WTC11 (cell line): ENCODE measurements around the gene IPO9. TPM values are rescaled to one million over a fixed set of nuclear protein-coding genes. Genes with fewer than 3 reads are reported as not detected.
A peak's percentile ranks its signal among the peaks of the same experiment; 100 is the strongest.

Experiments used
- ATAC-seq: fragments of 200-7000 bp; cut with Tn5 transposase; 2 replicates; pipeline ENCODE4 v1.10.0; 2021; ENCODE audit warnings: mild to moderate bottlenecking, moderate library complexity
- Bru-seq: library from RNA; stranded (reverse); fragments of 400-500 nt; gene quantifications from one replicate; lab custom pipeline; 2021; lab: Mats Ljungman, UMichigan
- CTCF ChIA-PET: fragments of 300-600 bp; sonication (Branson Sonifier 250); formaldehyde crosslinking; loops from one replicate; lab custom pipeline; 2021; ENCODE audit warnings: antibody characterized with exemption; lab: Charles Lee
- POLR2A ChIA-PET: fragments of 350-600 bp; sonication (Branson Sonifier 250); formaldehyde crosslinking; loops from one replicate; lab custom pipeline; 2021; ENCODE audit warnings: antibody characterized with exemption; lab: Charles Lee
- DNase-seq: peaks from one replicate; pipeline ENCODE4 v3.0.0; 2021; ENCODE audit warnings: low spot score
- H3K27ac Mint-ChIP-seq: 2 replicates; pipeline ENCODE4 v1.8.0; 2021; ENCODE audit warnings: mixed read lengths
- H3K27me3 Mint-ChIP-seq: 2 replicates; pipeline ENCODE4 v1.8.0; 2021; ENCODE audit warnings: low read depth, mild to moderate bottlenecking, moderate library complexity, mixed read lengths
- H3K36me3 Mint-ChIP-seq: 2 replicates; pipeline ENCODE4 v1.8.0; 2021; ENCODE audit warnings: mixed read lengths
- H3K4me1 Mint-ChIP-seq: 2 replicates; pipeline ENCODE4 v1.8.0; 2022; ENCODE audit warnings: mixed read lengths
- H3K4me3 Mint-ChIP-seq: 2 replicates; pipeline ENCODE4 v1.8.0; 2021; ENCODE audit warnings: mild to moderate bottlenecking, moderate library complexity, mixed read lengths
- H3K9me3 Mint-ChIP-seq: 2 replicates; pipeline ENCODE4 v1.8.0; 2021; ENCODE audit warnings: mixed read lengths
- CREM ChIP-seq: sonication (generic); formaldehyde crosslinking; IDR thresholded peaks from 2 replicates; pipeline ENCODE4 v1.8.1; 2022; ENCODE audit warnings: mild to moderate bottlenecking, missing genetic modification reagents, moderate library complexity
- FOXP1 ChIP-seq: sonication (generic); formaldehyde crosslinking; IDR thresholded peaks from 2 replicates; pipeline ENCODE4 v1.8.0; 2022; ENCODE audit warnings: missing genetic modification reagents, mild to moderate bottlenecking, moderate library complexity, borderline replicate concordance
- NFYB ChIP-seq: sonication (generic); formaldehyde crosslinking; conservative IDR thresholded peaks from 2 replicates; pipeline ENCODE4 v1.8.0; 2022; ENCODE audit warnings: low read depth, missing genetic modification reagents
- NR3C1 ChIP-seq: sonication (generic); formaldehyde crosslinking; conservative IDR thresholded peaks from 2 replicates; pipeline ENCODE4 v1.8.1; 2023; ENCODE audit warnings: low read depth, mild to moderate bottlenecking, missing genetic modification reagents
- PRRX2 ChIP-seq: fragments of 250-450 bp; sonication (Bioruptor Pico); IDR thresholded peaks from 2 replicates; pipeline ENCODE4 v1.8.0; 2021; ENCODE audit warnings: mild to moderate bottlenecking
- RELA ChIP-seq: sonication (generic); formaldehyde crosslinking; IDR thresholded peaks from 2 replicates; pipeline ENCODE4 v1.8.1; 2022; ENCODE audit warnings: missing genetic modification reagents, mild to moderate bottlenecking, borderline replicate concordance
- SMAD4 ChIP-seq: sonication (generic); formaldehyde crosslinking; IDR thresholded peaks from 2 replicates; pipeline ENCODE4 v1.8.0; 2022; ENCODE audit warnings: mild to moderate bottlenecking, missing genetic modification reagents
- SP1 ChIP-seq: sonication (generic); formaldehyde crosslinking; conservative IDR thresholded peaks from 2 replicates; pipeline ENCODE4 v1.8.1; 2022; ENCODE audit warnings: missing genetic modification reagents
- TCF7 ChIP-seq: sonication (generic); formaldehyde crosslinking; IDR thresholded peaks from 2 replicates; pipeline ENCODE4 v1.8.0; 2022; ENCODE audit warnings: mild to moderate bottlenecking, low read depth, missing genetic modification reagents, moderate library complexity
- ZNF219 ChIP-seq: sonication (generic); formaldehyde crosslinking; IDR thresholded peaks from 2 replicates; pipeline ENCODE4 v1.8.0; 2023; ENCODE audit warnings: missing genetic modification reagents, mild to moderate bottlenecking, borderline replicate concordance
- ZNF232 ChIP-seq: sonication (generic); formaldehyde crosslinking; IDR thresholded peaks from 2 replicates; pipeline ENCODE4 v1.8.0; 2022; ENCODE audit warnings: mild to moderate bottlenecking, missing genetic modification reagents
- ZNF416 ChIP-seq: fragments of 250-450 bp; sonication (Bioruptor Pico); IDR thresholded peaks from 2 replicates; pipeline ENCODE4 v1.9.0; 2021; ENCODE audit warnings: mild to moderate bottlenecking, inconsistent platforms
- ZNF671 ChIP-seq: fragments of 250-450 bp; sonication (Bioruptor Pico); IDR thresholded peaks from 2 replicates; pipeline ENCODE4 v1.8.0; 2021; ENCODE audit warnings: mild to moderate bottlenecking
- long read RNA-seq, 3 experiments: library from RNA in 1 of 3; library from capped mRNA in 1 of 3; library from polyadenylated mRNA in 1 of 3; unstranded in 2 of 3; stranded (forward) in 1 of 3; transcript quantifications; one replicate each; pipeline ENCODE4 v2.0.0, GENCODE V29; 2021
- total RNA-seq: library from RNA; stranded (reverse); gene quantifications from 3 replicates; pipeline ENCODE4 v1.2.3, GENCODE V29; 2021
- TF ChIP-seq, protein P1 (sequence below): sonication (generic); formaldehyde crosslinking; IDR thresholded peaks from 2 replicates; pipeline ENCODE4 v1.8.1; 2022; ENCODE audit warnings: mild to moderate bottlenecking, missing genetic modification reagents, moderate library complexity, borderline replicate concordance
- TF ChIP-seq, protein P2 (sequence below): sonication (generic); formaldehyde crosslinking; IDR thresholded peaks from 2 replicates; pipeline ENCODE4 v1.8.0; 2022; ENCODE audit warnings: mild to moderate bottlenecking, missing genetic modification reagents
- TF ChIP-seq, protein P3 (sequence below): fragments of 250-450 bp; sonication (Bioruptor Pico); conservative IDR thresholded peaks from 2 replicates; pipeline ENCODE4 v1.9.0; 2021; ENCODE audit warnings: mild to moderate bottlenecking
- TF ChIP-seq, protein P4 (sequence below): sonication (generic); formaldehyde crosslinking; IDR thresholded peaks from 2 replicates; pipeline ENCODE4 v1.8.1; 2023; ENCODE audit warnings: mild to moderate bottlenecking, missing genetic modification reagents
- TF ChIP-seq, protein P5 (sequence below): sonication (generic); formaldehyde crosslinking; IDR thresholded peaks from 2 replicates; pipeline ENCODE4 v1.8.0; 2022; ENCODE audit warnings: mild to moderate bottlenecking, missing genetic modification reagents
- TF ChIP-seq, protein P6 (sequence below): sonication (generic); formaldehyde crosslinking; IDR thresholded peaks from 2 replicates; pipeline ENCODE4 v1.8.0; 2023; ENCODE audit warnings: missing genetic modification reagents, mild to moderate bottlenecking, borderline replicate concordance
- TF ChIP-seq, protein P7 (sequence below): sonication (generic); formaldehyde crosslinking; IDR thresholded peaks from 2 replicates; pipeline ENCODE4 v1.8.1; 2022; ENCODE audit warnings: missing genetic modification reagents, borderline replicate concordance

IPO9 gene
- total RNA-seq (94.1 to 98.6 TPM (median 97.2 TPM) in 3 replicates), Bru-seq, nascent RNA (percentile 92 among the genes with signal in this experiment)
- long read RNA-seq, experiment 1, full-length matches to known transcripts: 616 of 801 reads
- long read RNA-seq, experiment 1, partial matches to known transcripts: 60 of 801 reads
- long read RNA-seq, experiment 1, other reads (novel, unspliced or antisense): 125 of 801 reads
- long read RNA-seq, experiment 2, full-length matches to known transcripts: 28 of 124 reads
- long read RNA-seq, experiment 2, partial matches to known transcripts: 61 of 124 reads
- long read RNA-seq, experiment 2, other reads (novel, unspliced or antisense): 35 of 124 reads
- long read RNA-seq, experiment 3, full-length matches to known transcripts: 10 of 30 reads
- long read RNA-seq, experiment 3, partial matches to known transcripts: 9 of 30 reads
- long read RNA-seq, experiment 3, other reads (novel, unspliced or antisense): 11 of 30 reads

DNA sequence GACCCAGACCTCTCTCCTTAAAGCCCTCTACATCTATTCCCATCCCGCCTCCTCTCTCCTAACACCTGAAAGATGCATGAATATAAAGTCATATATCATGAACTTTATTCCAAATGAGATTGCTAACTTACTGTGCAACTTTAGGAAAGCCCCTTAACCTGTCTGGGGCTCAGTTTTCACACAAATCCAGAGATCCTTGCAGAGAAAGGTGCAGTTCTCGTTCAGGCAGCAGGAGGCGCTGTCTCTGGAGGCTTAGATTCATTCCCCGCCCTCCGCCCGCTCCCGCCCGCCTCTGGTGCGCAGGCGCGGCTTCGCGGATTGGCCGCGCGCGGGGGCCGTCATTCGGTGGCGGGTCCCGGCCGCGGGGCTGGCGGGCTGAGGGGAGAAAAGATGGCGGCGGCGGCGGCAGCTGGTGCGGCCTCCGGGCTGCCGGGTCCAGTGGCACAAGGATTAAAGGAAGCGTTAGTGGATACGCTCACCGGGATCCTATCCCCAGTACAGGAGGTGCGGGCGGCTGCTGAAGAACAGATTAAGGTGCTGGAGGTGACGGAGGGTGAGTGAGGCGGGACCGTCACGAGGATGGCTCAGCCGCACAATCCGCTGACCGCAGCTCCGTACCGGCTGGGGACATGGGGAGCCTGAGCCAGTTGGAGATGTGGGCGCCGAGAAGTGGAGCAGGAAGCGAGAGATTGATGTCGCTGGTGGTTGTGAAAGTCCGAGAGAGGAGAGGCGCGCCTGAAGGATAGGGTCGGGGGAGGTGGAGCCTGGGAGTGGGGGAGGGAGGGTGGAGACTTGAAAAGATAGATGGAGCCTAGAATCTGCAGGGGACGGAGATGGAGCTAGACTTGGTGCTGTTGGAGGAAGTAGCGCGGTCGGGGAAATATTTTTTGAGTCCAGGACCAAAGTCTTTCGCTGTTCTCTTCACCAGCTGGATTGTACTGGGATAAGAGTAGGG, at the start of gene IPO9:
IPO9 (plus strand) TSS at position 338 of the 955 bp plus-strand sequence; CDS start at position 391, 53 bp downstream.
- ChIA-PET POLR2A (no interaction called here), CTCF (interaction anchor here (0.6 to 2.4 kb wide), 33 partner anchors 10 to 1022 kb away, joined by 3 to 29 read pairs (median 4); no protein-coding TSS in a partner anchor)
- ATAC-seq (peak; percentile 90), DNase-seq (peak; percentile 97)
- Mint-ChIP-seq H3K36me3 (0 out of 2 replicates have a peak, but pooled peaks cover 5% of the 10 kb centered on the region), H3K27ac (peak within 1 kb of the TSS; percentile 93), H3K9me3 (no peaks in the 10 kb centered on the region), H3K27me3 (no peaks in the 10 kb centered on the region), H3K4me3 (peak within 1 kb of the TSS; percentile 98), H3K4me1 (peaks cover 50% of the 10 kb centered on the region)
- peak; percentile 46; the same call in 1 of the 2 replicates for TF ChIP-seq CREM (CRISPR knock-in tag)
- peak; percentile 59 for TF ChIP-seq NFYB (CRISPR knock-in tag)
- no peak for TF ChIP-seq ZNF219
- TF ChIP-seq RELA (CRISPR knock-in tag): 0 out of 2 replicates have a peak, but pooled peaks have one; percentile 40
- TF ChIP-seq FOXP1 (CRISPR knock-in tag): peak; percentile 70
- TF ChIP-seq, protein P1, sequence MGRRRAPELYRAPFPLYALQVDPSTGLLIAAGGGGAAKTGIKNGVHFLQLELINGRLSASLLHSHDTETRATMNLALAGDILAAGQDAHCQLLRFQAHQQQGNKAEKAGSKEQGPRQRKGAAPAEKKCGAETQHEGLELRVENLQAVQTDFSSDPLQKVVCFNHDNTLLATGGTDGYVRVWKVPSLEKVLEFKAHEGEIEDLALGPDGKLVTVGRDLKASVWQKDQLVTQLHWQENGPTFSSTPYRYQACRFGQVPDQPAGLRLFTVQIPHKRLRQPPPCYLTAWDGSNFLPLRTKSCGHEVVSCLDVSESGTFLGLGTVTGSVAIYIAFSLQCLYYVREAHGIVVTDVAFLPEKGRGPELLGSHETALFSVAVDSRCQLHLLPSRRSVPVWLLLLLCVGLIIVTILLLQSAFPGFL (CRISPR knock-in tag): no peak
- TF ChIP-seq PRRX2 (CRISPR knock-in tag): 0 out of 2 replicates have a peak, but pooled peaks have one; percentile 46
- TF ChIP-seq ZNF416 (CRISPR knock-in tag): peak; percentile 61; the same call in 1 of the 2 replicates
- TF ChIP-seq, protein P2, sequence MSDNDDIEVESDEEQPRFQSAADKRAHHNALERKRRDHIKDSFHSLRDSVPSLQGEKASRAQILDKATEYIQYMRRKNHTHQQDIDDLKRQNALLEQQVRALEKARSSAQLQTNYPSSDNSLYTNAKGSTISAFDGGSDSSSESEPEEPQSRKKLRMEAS (CRISPR knock-in tag): peak; percentile 68; the same call in 1 of the 2 replicates
- TF ChIP-seq, protein P3, sequence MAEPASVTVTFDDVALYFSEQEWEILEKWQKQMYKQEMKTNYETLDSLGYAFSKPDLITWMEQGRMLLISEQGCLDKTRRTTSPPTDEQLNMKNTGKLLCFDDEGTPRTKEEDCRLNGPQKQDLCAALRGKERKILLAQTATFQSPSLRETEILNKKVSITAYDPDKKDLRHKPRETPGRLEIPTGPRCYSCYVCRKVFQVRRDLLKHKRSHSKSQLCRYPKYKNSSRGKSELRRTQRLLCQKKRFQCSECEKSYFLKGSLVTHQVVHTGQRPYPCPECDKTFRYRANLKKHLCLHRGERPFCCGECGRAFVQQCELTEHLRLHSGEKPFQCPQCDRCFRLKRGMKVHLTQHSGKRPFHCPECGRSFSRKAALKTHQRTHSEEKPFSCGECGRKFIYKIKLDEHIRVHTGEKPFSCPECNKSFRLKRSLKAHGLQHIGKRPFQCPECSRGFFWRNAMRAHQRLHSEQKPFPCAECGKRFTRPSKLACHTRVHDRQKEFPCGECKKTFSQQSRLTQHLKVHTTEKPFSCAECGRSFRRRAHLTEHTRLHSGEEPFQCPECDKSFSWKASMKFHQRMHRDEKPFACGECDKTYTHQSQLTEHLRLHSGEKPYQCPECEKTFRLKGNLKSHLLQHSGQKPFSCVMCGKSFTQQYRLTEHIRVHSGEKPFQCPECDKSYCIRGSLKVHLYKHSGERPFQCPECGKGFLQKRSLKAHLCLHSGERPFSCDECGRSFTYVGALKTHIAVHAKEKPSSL (CRISPR knock-in tag): no peak
- TF ChIP-seq, protein P4, sequence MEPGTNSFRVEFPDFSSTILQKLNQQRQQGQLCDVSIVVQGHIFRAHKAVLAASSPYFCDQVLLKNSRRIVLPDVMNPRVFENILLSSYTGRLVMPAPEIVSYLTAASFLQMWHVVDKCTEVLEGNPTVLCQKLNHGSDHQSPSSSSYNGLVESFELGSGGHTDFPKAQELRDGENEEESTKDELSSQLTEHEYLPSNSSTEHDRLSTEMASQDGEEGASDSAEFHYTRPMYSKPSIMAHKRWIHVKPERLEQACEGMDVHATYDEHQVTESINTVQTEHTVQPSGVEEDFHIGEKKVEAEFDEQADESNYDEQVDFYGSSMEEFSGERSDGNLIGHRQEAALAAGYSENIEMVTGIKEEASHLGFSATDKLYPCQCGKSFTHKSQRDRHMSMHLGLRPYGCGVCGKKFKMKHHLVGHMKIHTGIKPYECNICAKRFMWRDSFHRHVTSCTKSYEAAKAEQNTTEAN: 0 out of 2 replicates have a peak, but pooled peaks have one; percentile 19
- no peak; the same call in 1 of the 2 replicates for TF ChIP-seq ZNF232 (CRISPR knock-in tag)
- TF ChIP-seq NR3C1 (CRISPR knock-in tag): no peak
- TF ChIP-seq SMAD4 (CRISPR knock-in tag): 0 out of 2 replicates have a peak, but pooled peaks have one; percentile 35
- TF ChIP-seq TCF7 (CRISPR knock-in tag): no peak
- TF ChIP-seq, protein P5, sequence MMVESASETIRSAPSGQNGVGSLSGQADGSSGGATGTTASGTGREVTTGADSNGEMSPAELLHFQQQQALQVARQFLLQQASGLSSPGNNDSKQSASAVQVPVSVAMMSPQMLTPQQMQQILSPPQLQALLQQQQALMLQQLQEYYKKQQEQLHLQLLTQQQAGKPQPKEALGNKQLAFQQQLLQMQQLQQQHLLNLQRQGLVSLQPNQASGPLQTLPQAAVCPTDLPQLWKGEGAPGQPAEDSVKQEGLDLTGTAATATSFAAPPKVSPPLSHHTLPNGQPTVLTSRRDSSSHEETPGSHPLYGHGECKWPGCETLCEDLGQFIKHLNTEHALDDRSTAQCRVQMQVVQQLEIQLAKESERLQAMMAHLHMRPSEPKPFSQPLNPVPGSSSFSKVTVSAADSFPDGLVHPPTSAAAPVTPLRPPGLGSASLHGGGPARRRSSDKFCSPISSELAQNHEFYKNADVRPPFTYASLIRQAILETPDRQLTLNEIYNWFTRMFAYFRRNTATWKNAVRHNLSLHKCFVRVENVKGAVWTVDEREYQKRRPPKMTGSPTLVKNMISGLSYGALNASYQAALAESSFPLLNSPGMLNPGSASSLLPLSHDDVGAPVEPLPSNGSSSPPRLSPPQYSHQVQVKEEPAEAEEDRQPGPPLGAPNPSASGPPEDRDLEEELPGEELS (CRISPR knock-in tag): peak; percentile 38; the same call in 1 of the 2 replicates
- TF ChIP-seq, protein P6, sequence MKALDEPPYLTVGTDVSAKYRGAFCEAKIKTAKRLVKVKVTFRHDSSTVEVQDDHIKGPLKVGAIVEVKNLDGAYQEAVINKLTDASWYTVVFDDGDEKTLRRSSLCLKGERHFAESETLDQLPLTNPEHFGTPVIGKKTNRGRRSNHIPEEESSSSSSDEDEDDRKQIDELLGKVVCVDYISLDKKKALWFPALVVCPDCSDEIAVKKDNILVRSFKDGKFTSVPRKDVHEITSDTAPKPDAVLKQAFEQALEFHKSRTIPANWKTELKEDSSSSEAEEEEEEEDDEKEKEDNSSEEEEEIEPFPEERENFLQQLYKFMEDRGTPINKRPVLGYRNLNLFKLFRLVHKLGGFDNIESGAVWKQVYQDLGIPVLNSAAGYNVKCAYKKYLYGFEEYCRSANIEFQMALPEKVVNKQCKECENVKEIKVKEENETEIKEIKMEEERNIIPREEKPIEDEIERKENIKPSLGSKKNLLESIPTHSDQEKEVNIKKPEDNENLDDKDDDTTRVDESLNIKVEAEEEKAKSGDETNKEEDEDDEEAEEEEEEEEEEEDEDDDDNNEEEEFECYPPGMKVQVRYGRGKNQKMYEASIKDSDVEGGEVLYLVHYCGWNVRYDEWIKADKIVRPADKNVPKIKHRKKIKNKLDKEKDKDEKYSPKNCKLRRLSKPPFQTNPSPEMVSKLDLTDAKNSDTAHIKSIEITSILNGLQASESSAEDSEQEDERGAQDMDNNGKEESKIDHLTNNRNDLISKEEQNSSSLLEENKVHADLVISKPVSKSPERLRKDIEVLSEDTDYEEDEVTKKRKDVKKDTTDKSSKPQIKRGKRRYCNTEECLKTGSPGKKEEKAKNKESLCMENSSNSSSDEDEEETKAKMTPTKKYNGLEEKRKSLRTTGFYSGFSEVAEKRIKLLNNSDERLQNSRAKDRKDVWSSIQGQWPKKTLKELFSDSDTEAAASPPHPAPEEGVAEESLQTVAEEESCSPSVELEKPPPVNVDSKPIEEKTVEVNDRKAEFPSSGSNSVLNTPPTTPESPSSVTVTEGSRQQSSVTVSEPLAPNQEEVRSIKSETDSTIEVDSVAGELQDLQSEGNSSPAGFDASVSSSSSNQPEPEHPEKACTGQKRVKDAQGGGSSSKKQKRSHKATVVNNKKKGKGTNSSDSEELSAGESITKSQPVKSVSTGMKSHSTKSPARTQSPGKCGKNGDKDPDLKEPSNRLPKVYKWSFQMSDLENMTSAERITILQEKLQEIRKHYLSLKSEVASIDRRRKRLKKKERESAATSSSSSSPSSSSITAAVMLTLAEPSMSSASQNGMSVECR (CRISPR knock-in tag): peak; percentile 65; the same call in 1 of the 2 replicates
- TF ChIP-seq ZNF671 (CRISPR knock-in tag): no peak
- TF ChIP-seq, protein P7, sequence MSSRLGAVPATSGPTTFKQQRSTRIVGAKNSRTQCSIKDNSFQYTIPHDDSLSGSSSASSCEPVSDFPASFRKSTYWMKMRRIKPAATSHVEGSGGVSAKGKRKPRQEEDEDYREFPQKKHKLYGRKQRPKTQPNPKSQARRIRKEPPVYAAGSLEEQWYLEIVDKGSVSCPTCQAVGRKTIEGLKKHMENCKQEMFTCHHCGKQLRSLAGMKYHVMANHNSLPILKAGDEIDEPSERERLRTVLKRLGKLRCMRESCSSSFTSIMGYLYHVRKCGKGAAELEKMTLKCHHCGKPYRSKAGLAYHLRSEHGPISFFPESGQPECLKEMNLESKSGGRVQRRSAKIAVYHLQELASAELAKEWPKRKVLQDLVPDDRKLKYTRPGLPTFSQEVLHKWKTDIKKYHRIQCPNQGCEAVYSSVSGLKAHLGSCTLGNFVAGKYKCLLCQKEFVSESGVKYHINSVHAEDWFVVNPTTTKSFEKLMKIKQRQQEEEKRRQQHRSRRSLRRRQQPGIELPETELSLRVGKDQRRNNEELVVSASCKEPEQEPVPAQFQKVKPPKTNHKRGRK (CRISPR knock-in tag): no peak
- peak; percentile 48; the same call in 1 of the 2 replicates for TF ChIP-seq SP1
